Cerebellar cortex (tissue), 1 donor: ENCODE results near the gene HBM.
"Not testable (repeated sequence)": the region's sequence is repeated elsewhere in the genome, so short reads cannot be mapped to it uniquely, and the experiment has no call there.

Source experiments
- DNase-seq: peaks from one replicate; pipeline ENCODE4 v3.0.0-alpha.2; 2015; ENCODE audit warnings: low spot score

HBM gene

GRCh38 chr16:146646-147045 lies 19.1 kb upstream of the HBM start:
- no peak for DNase-seq

DNA sequence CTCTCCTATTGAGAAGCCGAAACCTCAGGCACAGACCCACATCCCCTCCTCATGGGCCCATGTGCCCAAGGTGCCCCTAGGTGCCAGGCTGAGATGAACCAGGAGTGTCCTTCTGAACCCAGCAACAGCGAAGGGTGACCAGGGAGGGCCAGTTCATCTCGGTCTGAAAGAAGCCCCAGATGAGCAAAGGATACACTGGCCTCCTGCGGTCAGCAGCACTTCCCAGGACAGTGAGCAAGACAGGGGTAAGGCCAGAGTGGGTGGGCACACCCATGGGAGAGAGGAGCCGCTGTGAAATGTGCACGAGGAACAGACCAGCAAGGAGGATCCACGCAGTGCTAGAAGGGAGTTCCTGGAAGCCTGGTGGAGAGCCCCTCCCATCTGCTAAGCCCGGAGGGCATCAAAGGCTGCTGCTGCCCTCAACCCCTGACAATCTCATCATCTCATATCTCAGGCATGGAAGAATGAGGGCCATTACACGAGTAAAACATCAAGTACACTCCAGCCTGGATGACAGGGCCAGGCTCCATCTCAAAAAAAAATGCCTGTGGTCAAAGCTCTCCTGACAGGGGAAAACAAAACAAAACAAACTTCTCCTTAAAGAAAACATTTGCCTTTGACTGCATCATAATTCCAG lies 16.6 kb upstream of the HBM start:
- DNase-seq, result no peak

DNA sequence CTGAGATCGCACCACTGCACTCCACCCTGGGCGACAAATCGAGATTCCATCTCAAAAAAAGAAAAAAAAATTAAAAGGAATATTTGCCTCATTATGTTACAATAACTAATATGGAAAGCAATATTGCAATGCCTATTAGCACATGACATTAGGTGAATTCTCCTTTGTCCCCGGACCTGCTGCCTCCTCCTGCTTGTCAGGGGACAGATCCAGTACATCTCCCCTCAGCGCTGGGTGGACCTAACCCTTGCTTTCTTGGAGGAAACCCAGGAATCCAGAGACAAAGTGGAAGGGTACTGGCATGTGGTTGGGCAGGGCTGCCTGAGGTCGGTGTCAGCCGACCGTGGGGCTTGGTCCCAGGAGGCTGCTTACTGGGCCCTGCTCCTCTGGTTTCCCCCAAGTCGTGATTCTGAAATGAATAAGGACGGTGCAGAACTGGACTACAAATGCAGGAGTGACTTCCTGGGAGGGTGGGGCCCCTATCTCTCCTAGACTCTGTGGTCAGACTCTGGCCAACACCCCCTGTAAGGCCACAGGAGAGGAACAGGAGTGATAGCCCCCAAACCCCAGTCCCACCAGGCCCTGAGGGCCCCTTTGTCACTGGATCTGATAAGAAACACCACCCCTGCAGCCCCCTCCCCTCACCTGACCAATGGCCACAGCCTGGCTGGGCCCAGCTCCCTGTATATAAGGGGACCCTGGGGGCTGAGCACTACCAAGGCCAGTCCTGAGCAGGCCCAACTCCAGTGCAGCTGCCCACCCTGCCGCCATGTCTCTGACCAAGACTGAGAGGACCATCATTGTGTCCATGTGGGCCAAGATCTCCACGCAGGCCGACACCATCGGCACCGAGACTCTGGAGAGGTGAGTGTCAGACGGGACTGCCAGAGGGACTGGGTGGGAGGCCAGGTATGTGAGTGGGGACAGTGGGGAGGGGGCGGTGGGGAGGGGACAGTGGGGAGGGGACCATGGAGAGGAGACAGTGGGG lies 13.3 kb upstream of the HBM start, which contains the start of gene HBZ:
HBZ (plus strand) TSS at position 504 of the 988 bp plus-strand sequence; CDS start at position 770, 266 bp downstream.
- DNase-seq, result no peak

GRCh38 chr16:153129-153521 lies 12.7 kb upstream of the HBM start:
- DNase-seq, result not testable (repeated sequence)

DNA sequence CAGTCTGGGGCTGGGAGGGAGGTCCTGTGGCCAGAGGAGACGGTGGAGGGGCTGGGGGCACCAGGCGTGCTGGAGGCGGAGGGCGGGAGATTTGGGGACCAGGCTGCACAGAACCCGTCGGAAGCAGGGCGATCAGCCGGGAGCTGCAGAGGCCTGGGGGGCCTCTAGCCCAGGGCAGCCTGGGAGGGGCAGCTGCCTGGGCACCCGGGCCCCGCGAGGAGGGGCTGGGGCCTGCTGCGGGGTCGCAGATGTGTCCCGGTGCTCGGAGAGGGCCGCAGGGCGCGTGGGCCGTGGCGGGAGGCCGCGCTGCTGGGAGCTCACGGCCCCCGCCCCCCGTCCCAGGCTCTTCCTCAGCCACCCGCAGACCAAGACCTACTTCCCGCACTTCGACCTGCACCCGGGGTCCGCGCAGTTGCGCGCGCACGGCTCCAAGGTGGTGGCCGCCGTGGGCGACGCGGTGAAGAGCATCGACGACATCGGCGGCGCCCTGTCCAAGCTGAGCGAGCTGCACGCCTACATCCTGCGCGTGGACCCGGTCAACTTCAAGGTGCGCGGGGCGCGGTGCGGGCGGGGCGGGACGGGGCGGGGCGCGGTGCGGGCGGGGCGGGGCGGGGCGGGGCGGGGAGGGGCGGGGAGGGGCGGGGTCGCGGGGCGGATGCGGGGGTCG lies 12.1 kb upstream of the HBM start:
- not testable (repeated sequence) for DNase-seq

GRCh38 chr16:154217-155030 lies 11.4 kb upstream of the HBM start:
- DNase-seq, result no peak

GRCh38 chr16:155031-155398 lies 10.8 kb upstream of the HBM start:
- DNase-seq, result no peak

DNA sequence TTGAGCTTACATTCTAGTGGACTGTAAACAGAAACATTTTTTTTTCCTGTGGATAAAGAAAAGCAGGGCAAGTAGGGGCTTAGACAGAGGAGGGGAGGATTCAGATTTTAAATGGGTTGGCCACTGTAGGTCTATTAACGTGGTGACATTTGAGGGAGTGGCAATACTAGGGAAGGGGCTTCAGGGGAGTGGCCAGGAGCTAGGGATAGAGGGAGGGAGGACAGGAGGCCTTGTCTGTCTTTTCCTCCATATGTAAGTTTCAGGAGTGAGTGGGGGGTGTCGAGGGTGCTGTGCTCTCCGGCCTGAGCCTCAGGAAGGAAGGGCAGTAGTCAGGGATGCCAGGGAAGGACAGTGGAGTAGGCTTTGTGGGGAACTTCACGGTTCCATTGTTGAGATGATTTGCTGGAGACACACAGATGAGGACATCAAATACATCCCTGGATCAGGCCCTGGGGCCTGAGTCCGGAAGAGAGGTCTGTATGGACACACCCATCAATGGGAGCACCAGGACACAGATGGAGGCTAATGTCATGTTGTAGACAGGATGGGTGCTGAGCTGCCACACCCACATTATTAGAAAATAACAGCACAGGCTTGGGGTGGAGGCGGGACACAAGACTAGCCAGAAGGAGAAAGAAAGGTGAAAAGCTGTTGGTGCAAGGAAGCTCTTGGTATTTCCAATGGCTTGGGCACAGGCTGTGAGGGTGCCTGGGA lies 6.5 kb upstream of the HBM start:
- no peak for DNase-seq

DNA sequence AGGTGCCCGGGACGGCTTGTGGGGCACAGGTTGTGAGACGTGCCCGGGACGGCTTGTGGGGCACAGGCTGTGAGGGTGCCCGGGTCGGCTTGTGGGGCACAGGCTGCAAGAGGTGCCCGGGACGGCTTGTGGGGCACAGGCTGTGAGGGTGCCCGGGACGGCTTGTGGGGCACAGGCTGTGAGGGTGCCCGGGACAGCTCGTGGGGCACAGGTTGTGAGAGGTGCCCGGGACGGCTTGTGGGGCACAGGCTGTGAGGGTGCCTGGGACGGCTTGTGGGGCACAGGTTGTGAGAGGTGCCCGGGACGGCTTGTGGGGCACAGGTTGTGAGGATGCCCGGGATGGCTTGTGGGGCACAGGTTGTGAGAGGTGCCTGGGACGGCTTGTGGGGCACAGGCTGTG lies 5.5 kb upstream of the HBM start:
- not testable (repeated sequence) for DNase-seq

GRCh38 chr16:160691-161190 lies 5.0 kb upstream of the HBM start:
- DNase-seq, result no peak

DNA sequence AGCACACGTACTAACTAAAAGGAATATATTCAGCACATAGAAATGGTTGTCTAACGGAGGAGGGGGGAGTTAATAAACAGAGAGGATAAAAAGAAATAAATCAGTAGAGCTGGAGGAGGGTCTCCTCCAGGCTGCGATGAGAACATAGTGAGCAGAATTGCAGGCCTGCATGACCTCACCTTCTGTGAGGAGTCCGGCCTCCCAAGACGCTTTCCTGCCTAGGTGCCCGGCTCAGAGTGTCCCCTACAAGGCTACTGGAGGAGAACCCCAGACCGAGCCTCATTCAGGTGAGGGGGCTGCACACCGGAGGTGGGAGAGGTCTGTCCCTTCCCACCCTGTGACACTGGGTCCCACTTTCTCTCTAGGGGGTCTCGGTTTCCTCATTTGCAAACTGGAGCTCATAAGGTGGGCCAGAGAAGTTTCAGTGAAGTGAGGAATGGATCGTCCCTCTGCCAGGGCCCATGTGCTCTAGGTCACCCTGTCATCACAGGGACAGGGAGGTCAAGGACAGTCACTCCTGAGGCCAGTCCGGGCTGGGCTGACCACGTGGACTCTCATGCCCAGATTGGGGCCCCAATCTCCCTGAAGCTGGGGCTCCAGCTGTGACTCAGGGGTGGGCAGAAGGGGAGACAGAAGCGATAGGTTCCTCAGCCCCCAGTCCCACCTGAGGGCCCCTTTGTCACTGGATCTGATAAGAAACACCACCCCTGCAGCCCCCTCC lies 3.3 kb upstream of the HBM start:
- DNase-seq, result no peak

GRCh38 chr16:163139-163538 lies 2.6 kb upstream of the HBM start:
- not testable (repeated sequence) for DNase-seq

- DNase-seq, result not testable (repeated sequence)
Observed at GRCh38 chr16:163696-164095, 2.1 kb upstream of the HBM start.

DNA sequence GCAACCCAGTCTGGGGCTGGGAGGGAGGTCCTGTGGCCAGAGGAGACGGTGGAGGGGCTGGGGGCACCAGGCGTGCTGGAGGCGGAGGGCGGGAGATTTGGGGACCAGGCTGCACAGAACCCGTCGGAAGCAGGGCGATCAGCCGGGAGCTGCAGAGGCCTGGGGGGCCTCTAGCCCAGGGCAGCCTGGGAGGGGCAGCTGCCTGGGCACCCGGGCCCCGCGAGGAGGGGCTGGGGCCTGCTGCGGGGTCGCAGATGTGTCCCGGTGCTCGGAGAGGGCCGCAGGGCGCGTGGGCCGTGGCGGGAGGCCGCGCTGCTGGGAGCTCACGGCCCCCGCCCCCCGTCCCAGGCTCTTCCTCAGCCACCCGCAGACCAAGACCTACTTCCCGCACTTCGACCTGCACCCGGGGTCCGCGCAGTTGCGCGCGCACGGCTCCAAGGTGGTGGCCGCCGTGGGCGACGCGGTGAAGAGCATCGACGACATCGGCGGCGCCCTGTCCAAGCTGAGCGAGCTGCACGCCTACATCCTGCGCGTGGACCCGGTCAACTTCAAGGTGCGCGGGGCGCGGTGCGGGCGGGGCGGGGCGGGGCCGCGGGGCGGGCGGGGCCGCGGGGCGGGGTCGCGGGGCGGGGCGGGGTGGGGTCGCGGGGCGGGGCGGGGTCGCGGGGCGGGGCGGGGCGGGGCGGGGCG lies 1.5 kb upstream of the HBM start:
- DNase-seq, result not testable (repeated sequence)

DNA sequence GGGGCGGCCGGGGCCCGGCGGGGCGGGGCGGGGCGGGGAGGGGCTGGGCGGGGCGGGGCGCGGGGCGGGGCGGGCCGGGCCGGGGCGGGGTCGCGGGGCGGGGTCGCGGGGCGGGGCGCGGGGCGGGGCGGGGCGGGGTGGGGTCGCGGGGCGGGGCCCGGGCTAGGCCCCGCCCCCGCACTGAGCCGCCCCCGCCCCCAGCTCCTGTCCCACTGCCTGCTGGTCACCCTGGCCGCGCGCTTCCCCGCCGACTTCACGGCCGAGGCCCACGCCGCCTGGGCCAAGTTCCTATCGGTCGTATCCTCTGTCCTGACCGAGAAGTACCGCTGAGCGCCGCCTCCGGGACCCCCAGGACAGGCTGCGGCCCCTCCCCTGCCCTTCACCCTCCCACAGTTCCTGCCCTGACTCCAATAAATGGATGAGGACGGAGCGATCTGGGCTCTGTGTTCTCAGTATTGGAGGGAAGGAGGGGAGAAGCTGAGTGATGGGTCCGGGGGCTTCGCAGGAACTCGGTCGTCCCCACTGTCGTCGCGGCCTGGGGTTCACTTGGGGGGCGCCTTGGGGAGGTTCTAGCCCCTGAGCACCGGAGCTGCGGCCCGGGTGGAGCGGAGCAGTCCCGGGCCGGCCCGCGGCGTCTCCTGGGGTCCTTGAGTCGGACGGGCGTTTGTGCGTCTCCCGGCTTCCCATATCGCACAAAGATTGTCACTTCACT lies 795 bp upstream of the HBM start:
- DNase-seq, result no peak

- DNase-seq, result no peak
Observed at GRCh38 chr16:166375-167121, 770 bp downstream of the HBM start.

- no peak for DNase-seq
Observed at GRCh38 chr16:167122-167690, 1.4 kb downstream of the HBM start.

DNA sequence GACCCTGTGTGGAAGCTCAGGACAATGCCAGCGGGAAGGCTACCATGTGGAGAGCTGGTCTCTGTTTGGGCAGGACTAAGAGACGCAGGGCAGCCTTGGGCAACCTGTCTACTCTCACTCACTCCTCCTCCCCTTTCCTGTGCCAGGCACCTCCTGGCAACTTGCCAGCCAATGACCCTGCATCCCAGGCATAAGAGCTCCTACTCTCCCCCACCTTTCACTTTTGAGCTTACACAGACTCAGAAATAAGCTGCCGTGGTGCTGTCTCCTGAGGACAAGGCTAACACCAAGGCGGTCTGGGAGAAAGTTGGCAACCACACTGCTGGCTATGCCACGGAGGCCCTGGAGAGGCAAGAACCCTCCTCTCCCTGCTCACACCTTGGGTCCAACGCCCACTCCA lies 2.6 kb downstream of the HBM start:
- DNase-seq, result no peak
